ENCODE measurements around the gene CACNG5.

CACNG5 gene, protein sequence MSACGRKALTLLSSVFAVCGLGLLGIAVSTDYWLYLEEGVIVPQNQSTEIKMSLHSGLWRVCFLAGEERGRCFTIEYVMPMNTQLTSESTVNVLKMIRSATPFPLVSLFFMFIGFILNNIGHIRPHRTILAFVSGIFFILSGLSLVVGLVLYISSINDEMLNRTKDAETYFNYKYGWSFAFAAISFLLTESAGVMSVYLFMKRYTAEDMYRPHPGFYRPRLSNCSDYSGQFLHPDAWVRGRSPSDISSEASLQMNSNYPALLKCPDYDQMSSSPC

DNA sequence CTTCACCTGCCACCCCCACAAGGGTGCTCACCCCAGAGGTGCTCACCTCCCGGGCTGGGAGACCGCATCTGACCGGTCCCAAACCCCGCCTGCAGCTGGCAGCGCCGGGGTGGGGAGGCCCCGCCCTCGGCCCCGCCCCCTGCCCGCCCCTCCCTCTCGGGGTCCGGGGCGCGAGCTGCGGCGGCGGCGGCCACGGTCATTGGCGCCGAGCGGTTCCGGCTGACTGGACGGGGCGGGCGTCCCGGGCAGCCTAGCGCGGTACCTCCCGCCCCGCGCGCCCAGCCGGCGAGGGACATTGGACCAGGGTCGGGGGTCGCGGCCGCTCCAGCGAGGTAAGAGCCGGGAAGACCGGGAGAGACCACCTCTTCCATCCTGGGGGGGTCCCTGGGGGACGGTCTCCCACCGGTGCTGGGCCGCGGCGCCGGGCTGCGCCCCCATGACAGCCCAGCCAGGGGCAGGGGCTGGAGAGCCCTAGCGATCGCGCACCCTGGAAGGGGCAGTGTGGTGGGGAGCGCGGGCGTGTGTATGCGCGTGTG lies at the start of gene CACNG5:
TSS of gene CACNG5 (plus strand) at position 199 of the 536 bp plus-strand sequence. CDS start 42,216 bp downstream, outside the sequence.
- DNase-seq (ENCODE audit: low read depth in 4 of 4, low spot score in 1 of 4) = no peak

DNA sequence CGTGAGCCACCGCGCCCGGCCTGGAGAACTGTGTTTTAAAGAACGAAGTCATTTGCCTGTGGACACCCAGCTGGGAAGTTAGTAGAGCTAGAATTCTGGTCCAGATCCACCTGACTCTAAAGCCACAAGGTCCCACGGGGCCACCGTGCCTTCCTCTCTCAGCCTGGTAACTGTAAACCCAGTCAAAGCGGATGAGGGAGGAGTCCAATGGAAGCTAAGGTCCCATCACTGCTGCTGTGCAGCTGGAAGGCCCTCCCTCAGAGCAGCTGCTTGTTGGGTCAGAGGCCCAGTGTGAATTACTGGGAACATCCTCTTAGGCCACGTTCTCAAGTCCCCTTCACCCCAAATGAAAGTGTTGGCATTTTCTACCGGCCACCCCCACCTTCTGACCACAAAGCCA lies 48.8 kb upstream of the CACNG5 start:
- no peak for DNase-seq (ENCODE audit: low read depth in 4 of 4, low spot score in 1 of 4)

DNA sequence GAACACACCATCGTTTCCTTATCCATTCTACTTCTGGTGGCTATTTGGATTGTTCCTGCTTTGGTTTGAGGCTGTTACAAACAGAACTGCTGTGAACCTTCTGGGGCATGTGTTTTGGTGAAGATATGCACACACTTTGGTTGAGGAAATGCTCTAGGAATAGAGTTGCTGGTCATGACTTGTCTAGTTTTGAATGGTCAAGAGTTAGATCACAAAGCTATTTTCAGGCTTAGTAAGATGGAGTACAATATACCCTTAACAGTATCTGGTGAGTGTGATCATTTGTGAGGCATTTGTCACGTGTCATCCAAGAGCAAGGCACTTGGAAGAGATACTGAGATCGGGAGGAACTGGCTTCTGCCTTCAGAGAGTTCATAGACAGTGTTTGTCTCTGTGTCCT lies 47.0 kb upstream of the CACNG5 start:
- no peak for DNase-seq (ENCODE audit: low read depth in 4 of 4, low spot score in 1 of 4)

DNA sequence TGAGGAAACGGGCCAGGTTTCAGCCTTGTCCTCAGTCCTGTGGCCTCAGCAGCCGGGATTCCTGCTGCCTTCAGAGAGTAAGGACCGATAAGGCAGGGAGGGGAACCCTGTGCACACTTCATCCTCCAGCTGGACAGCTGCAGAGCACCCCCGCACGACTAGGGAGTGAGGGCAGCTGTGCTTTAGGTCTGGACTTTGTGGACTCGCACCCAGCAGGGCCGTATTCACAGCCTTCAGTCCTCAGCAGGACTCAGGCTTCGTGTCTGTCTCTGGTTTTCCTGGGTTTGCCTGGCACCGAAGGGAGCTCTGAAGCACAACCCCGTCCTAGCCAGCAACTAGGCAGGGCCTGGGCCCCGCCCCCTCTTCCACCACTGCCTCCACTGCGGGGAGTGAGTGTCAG lies 45.8 kb upstream of the CACNG5 start:
- DNase-seq (ENCODE audit: low read depth in 4 of 4, low spot score in 1 of 4) = no peak

DNA sequence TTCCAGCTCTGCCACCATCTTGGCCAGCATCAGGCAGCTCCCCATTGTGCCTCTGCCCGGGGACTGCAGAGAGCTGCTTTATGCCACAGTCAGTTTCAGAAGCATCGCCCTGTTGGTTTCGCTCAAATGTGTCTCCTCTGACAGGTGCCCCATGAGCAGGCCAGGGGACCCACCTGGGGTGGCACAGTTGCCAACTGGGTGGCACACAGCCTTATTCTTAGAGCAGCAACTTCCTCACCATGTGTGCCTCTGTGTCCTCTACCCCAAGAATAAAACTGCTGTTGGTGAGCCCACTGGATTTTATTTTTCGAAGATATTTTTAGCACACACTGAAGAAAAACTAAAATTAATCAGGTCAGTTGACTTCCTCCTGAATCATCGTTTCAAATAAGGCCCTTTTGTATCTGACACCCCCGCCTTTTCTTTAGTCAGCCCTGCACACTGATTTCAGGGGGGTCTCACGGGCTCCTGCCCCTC lies 44.9 kb upstream of the CACNG5 start:
- DNase-seq (ENCODE audit: low read depth in 4 of 4, low spot score in 1 of 4) = no peak

DNA sequence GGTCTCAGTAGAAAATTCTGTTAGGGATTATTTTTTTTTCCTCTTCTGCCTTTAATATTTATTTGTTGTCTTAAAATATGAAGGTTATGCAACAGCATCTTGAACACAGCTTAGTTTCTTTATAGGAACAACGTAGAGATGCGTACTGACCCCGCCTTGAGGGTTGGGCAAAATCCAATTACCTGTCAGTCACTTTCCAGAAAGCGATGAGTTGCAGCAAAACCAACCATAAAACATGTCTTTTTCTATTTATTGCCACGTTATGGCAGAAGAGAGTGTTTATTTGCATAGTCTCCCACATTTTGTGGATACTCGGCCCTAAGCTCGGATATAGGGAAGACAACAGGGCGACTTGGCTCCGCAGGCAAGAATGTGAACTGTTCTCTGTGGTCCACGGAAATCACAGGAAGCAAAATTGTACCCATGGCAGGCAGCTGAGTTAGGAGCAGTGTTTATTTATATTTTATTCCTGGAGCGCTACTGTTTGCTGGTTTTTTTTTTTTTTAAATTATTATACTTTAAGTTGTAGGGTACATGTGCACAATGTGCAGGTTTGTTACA lies 44.3 kb upstream of the CACNG5 start:
- DNase-seq (ENCODE audit: low read depth in 4 of 4, low spot score in 1 of 4) = no peak

DNA sequence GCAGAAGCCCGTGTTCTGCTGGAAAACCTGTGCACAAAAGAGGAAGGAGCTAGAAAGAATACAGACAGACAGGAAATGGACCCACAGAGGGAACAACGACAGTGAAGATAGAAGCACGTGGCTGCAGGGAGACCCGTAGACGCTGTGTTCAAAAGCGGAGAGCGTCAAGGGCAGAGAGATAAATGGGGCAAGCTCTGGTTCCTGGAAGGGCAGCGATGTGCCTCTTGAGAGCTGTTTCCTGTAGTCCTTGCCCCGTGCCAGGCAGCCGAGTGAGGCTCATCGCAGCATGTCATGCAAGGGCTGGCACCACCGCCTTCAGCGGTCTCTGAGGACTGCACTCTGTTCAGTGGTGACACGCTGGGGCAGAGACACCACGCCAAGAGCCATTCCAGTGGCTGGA lies 43.6 kb upstream of the CACNG5 start:
- no peak for DNase-seq (ENCODE audit: low read depth in 4 of 4, low spot score in 1 of 4)

DNA sequence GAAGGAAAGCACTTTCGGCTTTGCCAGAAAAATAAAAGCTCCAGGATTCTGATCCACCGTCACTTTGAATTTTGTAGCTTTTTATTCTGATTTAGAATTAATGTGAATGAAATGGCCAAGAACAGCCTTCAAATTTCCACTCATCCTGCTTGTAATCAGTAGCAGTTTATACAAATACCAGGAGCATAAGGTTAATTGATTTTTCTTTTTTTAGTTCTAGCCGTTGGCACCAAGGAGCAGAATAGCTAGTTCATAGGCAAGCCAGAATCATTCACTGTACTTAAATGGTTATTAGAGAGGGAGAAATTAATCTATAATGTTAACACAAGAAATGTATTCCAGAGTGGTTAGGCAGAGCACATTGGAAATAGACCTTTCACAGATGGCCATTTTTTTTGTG lies 41.1 kb upstream of the CACNG5 start:
- DNase-seq (ENCODE audit: low read depth in 4 of 4, low spot score in 1 of 4) = no peak

DNA sequence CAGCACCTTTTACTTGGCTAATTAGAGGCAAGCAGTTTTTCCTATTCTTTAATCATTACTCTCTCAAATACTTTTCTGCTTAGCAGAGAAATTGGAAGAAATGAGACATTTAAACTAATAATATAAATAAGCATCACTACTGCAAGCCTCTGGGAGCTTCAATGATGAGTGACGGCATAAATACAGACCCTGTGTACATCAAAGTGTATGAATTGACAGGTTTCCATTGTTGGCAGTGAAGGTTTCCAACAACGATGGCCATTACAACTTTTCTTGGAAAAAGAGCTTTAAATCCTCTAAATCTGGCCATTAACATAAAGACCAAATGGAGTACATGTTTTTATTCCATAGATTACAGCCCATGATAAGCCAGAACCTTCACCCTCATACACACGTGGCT lies 39.4 kb upstream of the CACNG5 start:
- no peak for DNase-seq (ENCODE audit: low read depth in 4 of 4, low spot score in 1 of 4)

DNA sequence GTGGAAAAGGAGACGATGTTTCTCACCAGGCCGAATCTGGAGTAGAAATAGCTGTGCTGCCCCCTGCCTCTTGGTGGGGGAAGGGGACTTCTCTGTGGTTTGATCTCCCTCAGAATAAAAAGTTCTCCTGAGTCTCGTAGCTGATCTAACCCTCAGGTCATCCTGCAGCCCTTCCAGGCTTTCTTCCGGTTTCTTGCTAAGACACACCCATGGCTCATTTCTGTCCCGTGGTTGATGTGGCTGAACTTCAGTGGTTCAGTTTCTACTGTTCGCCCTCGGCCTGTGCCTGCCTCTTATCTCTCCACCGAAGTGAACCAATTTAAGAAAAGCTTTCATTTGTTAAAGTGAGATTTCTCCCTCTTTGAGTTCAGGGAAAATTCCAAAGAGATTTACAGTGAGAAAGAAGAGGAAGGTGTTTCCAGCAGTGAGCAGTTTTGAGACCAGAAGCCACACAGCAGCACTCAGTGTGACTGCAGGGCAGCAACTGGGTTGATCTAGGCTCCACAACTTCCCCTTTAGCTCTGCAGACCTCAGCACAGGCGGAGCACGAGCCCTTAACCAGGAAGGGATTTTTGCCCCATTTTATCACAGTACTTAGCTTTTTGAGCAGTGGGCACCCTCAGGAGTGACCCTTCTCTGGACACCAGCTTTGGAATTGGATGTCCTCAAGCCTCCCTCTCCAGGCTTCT lies 34.9 kb upstream of the CACNG5 start:
- no peak for DNase-seq (ENCODE audit: low read depth in 4 of 4, low spot score in 1 of 4)

DNA sequence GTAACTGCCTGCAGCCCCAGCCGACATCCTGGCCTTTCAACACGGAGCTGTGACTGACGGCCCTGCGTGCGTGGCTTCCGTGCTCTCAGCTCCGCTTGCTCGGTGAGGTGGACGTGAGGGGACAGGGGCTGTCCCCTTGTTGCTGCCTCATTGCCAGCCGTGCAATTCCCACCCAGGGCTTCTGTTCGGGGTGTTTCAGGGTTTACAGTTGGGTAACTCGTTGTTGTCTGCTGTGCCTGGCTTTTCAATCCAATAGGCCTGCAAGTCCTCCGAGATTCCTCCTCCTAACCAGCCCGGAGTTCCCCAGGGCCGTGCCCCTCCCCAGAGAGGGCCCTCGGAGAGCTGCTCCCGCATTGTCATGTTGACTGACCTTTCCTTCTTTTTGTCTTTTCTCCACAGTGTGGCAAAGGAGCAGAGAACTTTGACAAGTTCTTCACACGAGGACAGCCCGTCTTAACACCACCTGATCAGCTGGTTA lies 31.4 kb upstream of the CACNG5 start:
- DNase-seq (ENCODE audit: low read depth in 4 of 4, low spot score in 1 of 4) = no peak

DNA sequence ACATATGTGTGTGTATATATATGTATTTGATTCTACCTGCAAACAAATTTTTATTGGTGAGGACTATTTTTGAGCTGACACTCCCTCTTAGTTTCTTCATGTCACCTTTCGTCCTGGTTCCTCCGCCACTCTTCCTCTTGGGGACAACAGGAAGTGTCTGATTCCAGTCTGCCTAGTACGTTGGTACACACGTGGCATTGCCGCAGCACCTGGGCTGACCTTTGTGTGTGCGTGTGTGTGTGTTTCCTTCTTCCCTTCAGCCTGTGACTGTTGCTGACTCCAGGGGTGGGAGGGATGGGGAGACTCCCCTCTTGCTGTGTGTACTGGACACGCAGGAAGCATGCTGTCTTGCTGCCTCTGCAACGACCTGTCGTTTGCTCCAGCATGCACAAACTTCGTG lies 29.4 kb upstream of the CACNG5 start:
- no peak for DNase-seq (ENCODE audit: low read depth in 4 of 4, low spot score in 1 of 4)

DNA sequence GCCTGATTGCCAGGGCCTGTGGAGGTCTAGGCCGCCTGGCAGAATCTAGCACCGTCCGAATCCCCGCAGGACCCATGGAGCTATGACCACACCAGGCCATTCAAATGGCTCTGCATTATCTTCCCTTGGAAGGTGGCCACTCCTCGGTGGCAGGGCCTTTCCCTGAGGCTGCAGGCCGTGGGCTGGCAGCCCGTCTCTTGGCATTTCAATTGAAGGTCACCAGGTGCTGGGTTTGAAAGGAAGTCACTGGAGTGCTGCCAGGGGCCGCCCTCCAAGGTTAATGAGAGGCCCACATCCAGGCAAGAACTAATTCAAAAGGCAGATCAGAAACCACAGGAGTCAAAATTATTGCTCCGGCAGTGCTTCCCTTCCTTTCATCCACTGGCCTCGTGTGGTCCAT lies 27.7 kb upstream of the CACNG5 start:
- no peak for DNase-seq (ENCODE audit: low read depth in 4 of 4, low spot score in 1 of 4)

DNA sequence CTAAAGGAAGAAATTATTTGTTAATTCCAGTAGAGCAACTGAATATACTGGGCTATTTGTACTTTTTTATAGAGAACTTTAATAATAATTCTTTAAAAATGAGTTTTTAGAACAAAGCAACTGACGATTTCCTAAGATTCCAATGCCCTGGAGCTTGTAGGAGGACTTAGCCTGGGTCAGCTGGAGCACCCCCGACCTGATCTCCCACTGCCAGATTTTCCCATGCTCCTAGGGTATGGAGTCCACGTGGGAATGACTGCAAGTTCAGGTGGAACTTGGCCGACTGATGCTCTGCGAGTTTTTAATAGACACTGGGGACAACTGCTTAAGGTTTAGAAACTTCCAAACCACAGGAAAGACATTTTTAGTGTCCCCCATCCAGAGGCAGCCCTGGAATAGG lies 25.5 kb upstream of the CACNG5 start:
- no peak for DNase-seq (ENCODE audit: low read depth in 4 of 4, low spot score in 1 of 4)

DNA sequence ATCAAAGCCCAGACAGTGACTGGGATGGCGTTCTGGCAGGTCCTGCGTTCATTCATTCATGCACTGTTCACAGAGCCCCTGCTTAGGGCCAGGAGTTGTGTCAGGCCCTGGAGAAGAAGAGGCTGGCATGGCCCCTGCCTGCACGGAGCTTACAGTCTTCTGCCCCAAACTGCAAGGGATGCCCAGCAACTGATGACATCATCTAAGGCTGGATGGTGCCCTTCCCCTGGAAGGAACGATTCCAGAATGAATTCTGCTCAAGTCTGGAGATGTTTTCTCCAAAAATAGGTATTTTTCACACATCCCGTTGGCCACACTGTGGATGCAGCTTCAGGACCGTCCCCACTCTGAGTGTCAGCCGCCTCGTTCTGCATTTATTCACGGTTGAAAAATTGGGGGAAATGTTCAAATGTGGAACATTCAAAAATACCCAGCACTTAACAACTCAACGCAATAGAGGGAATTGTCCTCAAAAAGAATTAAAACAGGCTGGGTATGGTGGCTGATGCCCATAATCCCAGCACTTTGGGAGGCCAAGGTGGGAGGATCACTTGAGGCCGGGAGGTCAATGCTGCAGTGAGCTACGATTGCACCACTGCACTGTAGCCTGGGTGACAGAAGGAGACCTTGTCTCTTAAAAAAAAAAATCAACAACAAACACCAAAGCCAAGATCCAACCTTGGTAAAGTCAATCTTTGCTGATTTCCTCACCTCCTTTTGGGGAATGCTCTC lies 23.8 kb upstream of the CACNG5 start:
- DNase-seq (ENCODE audit: low read depth in 4 of 4, low spot score in 1 of 4) = no peak

DNA sequence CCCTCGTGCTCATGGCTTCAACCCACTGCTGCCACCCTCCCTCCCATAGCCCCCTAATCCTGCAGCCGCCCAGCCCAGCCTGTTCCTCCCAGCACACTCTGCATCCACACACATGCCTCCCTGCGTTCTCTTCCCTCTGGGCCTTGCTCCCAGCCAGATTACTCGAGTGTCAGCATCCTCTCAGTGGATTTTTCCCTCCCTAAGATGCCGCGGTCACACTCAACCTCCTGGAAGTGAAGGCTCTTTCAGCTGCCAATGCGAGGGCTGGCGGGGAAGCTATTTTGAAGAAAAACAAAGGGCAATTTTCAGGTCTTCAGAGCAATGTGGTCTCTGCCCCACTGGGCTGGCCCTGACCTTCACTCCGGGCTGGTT lies 23.2 kb upstream of the CACNG5 start:
- DNase-seq (ENCODE audit: low read depth in 4 of 4, low spot score in 1 of 4) = no peak

DNA sequence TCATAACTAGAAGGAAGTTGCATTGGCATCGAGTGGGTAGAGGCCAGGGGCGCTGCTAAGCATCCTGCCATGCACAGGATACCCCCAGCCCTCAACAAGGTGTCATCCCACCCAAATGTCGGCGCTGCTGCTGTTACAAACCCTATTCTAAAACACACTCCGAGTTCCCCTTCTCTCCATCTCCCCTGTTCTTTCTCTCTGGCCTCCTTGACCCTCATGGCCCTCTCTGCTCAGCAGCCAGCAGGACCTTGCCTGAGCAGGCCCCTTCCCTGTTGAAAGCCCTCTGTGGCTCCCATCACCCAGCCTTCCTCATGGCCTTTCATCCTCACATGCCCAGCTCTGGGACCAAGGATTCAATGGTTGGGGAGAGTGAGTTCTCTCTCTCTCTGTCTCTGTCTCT lies 22.3 kb upstream of the CACNG5 start:
- DNase-seq (ENCODE audit: low read depth in 4 of 4, low spot score in 1 of 4) = no peak

DNA sequence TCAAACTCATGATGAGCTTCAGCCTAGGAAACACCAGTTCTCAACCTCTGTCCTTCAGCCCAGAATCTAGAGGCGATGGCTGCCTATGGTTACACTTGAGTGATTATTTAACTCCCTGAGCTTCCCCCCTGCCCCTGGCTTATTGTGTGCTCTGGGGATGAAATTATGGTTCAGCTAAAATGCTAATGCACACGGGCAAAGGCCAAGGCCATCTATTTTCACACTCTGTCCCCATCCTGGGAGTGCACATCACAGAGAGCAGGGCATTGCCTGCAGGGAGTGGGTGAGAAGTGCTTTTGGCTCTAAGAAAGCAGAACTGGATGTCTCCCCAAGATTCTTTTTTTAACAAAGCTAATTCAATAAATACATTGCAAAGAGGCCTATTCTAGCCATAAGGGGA lies 21.6 kb upstream of the CACNG5 start:
- no peak for DNase-seq (ENCODE audit: low read depth in 4 of 4, low spot score in 1 of 4)

DNA sequence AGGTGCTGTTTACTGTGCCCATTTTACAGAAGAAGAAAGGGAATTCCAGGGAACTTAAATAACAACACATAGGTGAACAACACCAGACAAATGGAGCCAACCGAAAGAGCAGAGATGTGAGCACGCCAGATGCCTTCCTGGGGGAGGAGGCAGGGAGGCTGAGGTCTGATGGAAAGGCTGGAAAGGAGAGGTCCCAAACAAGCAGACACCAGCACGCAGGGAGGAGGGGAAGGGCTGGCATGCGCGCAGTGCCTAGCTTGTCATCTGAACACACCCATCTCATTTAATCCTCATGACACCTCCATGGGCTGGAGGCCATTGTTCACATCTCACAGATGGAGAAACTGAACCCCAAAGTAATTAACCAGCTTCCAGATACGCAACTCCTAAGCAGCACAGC lies 20.9 kb upstream of the CACNG5 start:
- no peak for DNase-seq (ENCODE audit: low read depth in 4 of 4, low spot score in 1 of 4)

DNA sequence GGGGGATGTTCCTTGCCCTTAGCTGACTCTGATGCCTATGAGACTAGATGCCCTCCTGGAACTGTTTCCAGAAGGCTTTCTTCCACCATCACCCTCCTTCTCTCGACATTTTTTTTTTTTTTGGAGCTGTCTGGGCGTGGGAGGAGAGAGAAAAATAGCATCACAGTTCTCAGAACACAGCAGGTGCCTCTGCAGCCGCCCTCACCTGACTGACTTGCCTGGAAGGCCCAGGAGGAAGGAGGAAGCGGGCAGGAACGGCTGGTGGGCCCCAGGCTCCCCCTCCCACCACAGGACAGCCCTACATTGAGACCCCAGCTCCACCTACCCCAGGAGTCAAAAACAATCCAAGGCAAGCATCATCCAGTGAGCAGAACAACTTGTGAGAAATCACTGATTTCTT lies 20.3 kb upstream of the CACNG5 start:
- DNase-seq (ENCODE audit: low read depth in 4 of 4, low spot score in 1 of 4) = no peak

DNA sequence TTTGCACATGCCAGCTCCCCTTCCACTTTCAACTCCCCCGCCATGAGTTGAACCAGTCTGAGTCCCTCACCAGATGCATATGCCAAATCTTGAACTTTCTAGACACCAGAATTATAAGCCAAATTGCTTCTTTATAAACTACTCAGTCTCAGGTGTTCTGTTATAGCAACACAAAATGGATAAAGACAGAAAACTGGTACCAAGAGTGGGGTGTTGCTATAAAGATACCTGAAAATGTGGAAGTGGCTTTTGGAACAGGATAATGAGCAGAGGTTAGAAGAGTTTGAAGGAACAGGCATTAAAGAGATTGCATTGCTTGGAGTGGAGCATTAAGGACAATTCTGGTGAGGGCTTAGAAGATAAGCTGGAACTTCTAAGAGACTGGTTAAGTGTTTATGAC lies 17.2 kb upstream of the CACNG5 start:
- no peak for DNase-seq (ENCODE audit: low read depth in 4 of 4, low spot score in 1 of 4)

DNA sequence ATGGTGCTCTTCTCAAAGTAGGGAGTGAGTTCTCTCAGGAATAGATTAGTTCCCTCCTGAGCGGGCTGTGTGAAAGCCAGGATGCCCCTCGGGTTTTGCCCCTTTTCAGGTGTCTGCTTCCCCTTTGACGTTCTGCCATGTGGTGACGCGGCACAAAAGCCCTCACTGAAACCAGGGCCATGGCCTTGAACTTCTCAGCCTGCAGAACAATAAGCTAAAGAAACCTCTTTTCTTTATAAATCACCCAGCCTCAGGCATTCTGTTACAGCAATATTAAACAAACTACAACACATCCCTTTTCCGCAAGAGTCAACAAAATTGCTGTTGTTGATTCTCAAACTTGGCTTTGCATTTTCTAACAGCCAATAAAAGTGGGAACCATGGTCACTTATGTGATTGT lies 15.5 kb upstream of the CACNG5 start:
- no peak for DNase-seq (ENCODE audit: low read depth in 4 of 4, low spot score in 1 of 4)

Measured in stimulated activated CD4-positive, alpha-beta T cell treated with anti-CD3 and anti-CD28 coated beads, Interleukin-1b, Interleukin-23, amount 100 ng/mL, for 24 hours (primary cell).